ENCODE measurements around the gene TCF19.

Gene TCF19

DNA sequence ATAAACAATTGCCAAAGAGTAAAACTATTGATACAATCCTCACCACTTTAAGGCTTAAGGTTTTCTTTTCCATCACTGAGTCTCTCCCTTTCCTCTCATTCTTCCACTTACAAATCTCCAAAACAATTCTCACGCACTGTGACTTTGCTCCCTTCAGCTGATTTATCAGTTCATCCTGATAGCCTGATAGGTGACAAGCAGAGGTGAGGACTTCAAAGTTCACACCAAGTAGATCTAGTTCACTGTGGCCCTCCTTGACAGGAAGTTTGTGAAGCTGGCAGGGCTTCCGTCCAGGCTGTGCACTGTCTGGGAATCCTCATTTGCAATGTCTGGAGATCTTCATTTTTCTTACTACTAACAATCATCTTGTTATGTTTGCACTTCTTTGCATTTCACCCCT is 47.2 kb downstream of the TCF19 start:
- ATAC-seq (no peak), DNase-seq (no peak)

DNA sequence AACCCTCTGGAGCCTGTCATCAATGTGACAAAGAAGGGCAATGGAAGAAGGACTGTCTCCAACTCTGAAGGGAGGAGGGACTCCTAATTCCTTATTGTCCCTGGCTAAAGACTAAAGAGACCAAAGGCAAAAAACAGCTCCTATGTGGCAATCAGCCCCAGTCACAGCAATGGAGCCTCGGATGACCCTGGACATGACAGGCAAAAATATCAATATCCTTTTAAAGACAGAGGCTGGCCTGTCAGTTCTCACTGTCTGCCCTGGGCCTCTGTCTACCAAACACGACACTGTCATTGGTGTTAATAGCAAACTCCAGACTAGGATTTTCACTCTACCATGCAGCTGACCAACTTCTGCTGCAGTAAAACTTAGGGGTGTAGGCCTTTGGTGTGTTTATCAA is 50.1 kb downstream of the TCF19 start:
- DNase-seq, result no peak
- ATAC-seq, result no peak

DNA sequence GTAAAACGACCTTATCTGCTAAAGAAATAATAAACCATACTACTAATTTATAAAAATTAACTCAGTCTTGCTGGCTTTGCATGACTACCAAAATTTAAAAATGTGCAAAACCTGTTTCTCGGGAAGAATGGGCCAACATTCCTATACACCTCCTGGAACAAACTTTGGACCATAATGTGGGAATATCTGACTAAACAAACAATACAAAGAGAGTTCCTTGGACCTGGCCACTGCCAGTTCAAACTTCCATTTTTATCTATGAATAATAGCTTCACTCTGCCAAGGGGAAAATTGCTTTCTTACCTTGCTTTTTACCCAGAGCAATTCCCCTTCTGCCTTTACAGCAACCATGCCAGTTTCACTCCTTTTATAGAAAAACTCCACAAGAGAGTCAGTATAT is 50.7 kb downstream of the TCF19 start:
- DNase-seq (no peak), ATAC-seq (no peak)

DNA sequence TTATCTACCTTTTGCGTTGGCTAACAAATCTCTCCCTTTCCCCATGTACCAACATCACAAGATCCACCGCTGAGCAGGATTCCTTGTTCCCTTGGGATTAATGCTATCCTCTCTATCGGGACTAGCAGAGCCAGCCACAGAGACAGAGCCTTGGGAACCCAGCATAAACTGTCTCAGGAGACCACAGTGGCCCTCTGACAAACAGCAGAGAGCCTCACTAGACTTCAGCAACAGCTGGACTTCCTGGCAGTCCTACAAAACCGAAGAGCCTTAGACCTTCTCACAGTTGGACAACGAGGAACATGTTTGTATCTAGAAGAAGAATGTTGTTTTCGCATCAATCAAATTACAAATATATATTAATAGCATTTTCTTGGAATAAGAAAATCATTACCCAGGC is 51.7 kb downstream of the TCF19 start:
- ATAC-seq, result no peak
- no peak for DNase-seq

DNA sequence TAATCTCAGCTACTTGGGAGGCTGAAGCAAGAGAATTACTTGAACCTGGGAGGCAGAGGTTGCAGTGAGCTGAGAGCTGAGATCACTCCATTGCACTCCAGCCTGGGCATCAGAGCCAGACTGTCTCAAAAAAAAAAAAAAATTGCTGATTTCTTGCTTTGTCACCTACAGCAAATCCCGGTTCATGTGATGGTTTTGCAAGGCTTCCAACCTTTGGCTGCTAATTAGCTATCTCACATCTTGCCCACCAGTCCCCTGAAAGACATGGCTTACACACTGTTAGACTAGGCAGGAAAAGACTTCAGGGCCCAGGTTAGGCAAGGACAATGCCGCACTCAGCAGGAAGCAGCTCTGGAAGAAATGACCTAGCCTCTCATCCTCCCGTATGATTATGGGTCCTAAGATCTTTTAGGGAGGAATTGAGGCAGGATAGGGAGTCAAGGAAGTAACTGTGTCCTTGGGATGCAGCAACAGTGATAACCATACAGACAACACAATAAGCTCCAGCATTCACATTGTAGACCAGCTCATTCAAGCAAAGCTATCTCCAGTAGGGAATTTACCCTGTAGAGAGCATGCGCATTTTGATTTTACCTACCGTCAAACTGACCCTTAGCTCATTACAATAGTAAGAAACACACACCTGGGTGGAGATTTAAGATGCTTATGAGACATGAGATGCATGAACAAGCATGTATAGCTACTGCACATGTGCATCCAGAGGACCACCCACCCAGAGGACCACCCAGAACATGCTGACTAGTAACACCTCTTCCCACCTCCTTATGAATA is 52.5 kb downstream of the TCF19 start:
- DNase-seq, result no peak
- ATAC-seq, result no peak
